A673 (cell line): Measurements from ENCODE around the gene KRT15. TPM values are rescaled to one million over a fixed set of nuclear protein-coding genes. Genes with fewer than 3 reads are reported as not detected.

Source experiments
- BruUV-seq: library from RNA; stranded (reverse); fragments of 400-500 nt; replicated peaks from 2 replicates; lab custom pipeline; 2021; lab: Mats Ljungman, UMichigan
- CTCF ChIA-PET: fragments of 300-600 bp; sonication (Branson Sonifier 250); formaldehyde crosslinking; loops from one replicate; lab custom pipeline; 2022; ENCODE audit warnings: antibody characterized with exemption; lab: Charles Lee
- POLR2A ChIA-PET: fragments of 300-600 bp; sonication (Branson Sonifier 250); formaldehyde crosslinking; loops from one replicate; lab custom pipeline; 2022; ENCODE audit warnings: antibody characterized with exemption; ENCODE audit not compliant: low non-redundant PET; lab: Charles Lee
- DNase-seq: peaks from one replicate; pipeline ENCODE4 v3.0.0-alpha.2; 2015; ENCODE audit warnings: low spot score
- H3K27ac ChIP-seq: fragments of 200-600 bp; sonication (generic); 2 replicates; pipeline ENCODE4 v1.5.1; 2016; ENCODE audit warnings: mixed run types, low read depth, mild to moderate bottlenecking, mixed read lengths, antibody characterized with exemption, low read length; ENCODE audit not compliant: poor library complexity, severe bottlenecking
- H3K27me3 ChIP-seq: fragments of 200-600 bp; sonication (generic); replicated peaks from 2 replicates; pipeline ENCODE4 v1.6.1; 2017; ENCODE audit warnings: mixed run types, low read depth, mild to moderate bottlenecking, mixed read lengths, antibody characterized with exemption, low read length; ENCODE audit not compliant: insufficient read depth, poor library complexity
- H3K36me3 ChIP-seq: fragments of 200-600 bp; sonication (generic); 2 replicates; pipeline ENCODE4 v1.6.1; 2016; ENCODE audit warnings: mixed run types, mild to moderate bottlenecking, mixed read lengths, antibody characterized with exemption, low read length; ENCODE audit not compliant: insufficient read depth, poor library complexity, severe bottlenecking
- H3K4me1 ChIP-seq: fragments of 200-600 bp; sonication (generic); 2 replicates; pipeline ENCODE4 v1.6.1; 2017; ENCODE audit warnings: mixed run types, mild to moderate bottlenecking, mixed read lengths, antibody characterized with exemption, low read length; ENCODE audit not compliant: insufficient read depth, poor library complexity, severe bottlenecking
- H3K4me3 ChIP-seq: fragments of 200-600 bp; sonication (generic); 2 replicates; pipeline ENCODE4 v1.5.1; 2016; ENCODE audit warnings: low read depth, mixed run types, mild to moderate bottlenecking, mixed read lengths, low read length; ENCODE audit not compliant: poor library complexity, severe bottlenecking
- H3K9me3 ChIP-seq: fragments of 200-600 bp; sonication (generic); 2 replicates; pipeline ENCODE4 v1.6.1; 2016; ENCODE audit warnings: mixed run types, low read depth, mild to moderate bottlenecking, mixed read lengths, antibody characterized with exemption, low read length; ENCODE audit not compliant: poor library complexity, severe bottlenecking
- CTCF ChIP-seq: fragments of 300-800, 200-600 bp; sonication (generic); conservative IDR thresholded peaks from 2 replicates; pipeline ENCODE4 v1.5.1; 2017; ENCODE audit warnings: low read depth, mild to moderate bottlenecking, antibody characterized with exemption, low read length, moderate library complexity, mixed read lengths
- EZH2 ChIP-seq: fragments of 200-600 bp; sonication (generic); IDR thresholded peaks from 2 replicates; pipeline ENCODE4 v1.6.1; 2017; ENCODE audit warnings: borderline replicate concordance, low read depth, mild to moderate bottlenecking, mixed read lengths, antibody characterized with exemption, low read length; ENCODE audit not compliant: poor library complexity, severe bottlenecking
- intact Hi-C: fragments of 100-400 bp; cut with micrococcal nuclease; formaldehyde crosslinking; loops from one replicate; pipeline ENCODE4 v1.10.0; 2022; ENCODE audit not compliant: unreplicated experiment
- total RNA-seq: library from RNA; stranded (reverse); gene quantifications from 2 replicates; pipeline ENCODE4 v1.2.3, GENCODE V29; 2021

The KRT15 gene
- total RNA-seq, 1 experiment from 2014 or later = not detected

- Histone ChIP-seq H3K9me3 (no peaks in the 10 kb centered on the region), H3K4me1 (no peaks in the 10 kb centered on the region), H3K27me3 (no peaks in the 10 kb centered on the region), H3K27ac (no peak overlapping the region), H3K4me3 (no peak overlapping the region), H3K36me3 (no peaks in the 10 kb centered on the region)
- no TSS peak for BruUV-seq
- CTCF ChIA-PET = interaction anchor here (0.7 kb wide), 1 partner anchor 15 kb away, joined by 3 read pairs; no protein-coding TSS in a partner anchor
- intact Hi-C loops = no loop called here
- POLR2A ChIA-PET = no interaction called here
- peak; percentile 15 for DNase-seq
- no peak for TF ChIP-seq CTCF
- no peak for TF ChIP-seq EZH2
Observed at GRCh38 chr17:41563607-41564170, 45.0 kb upstream of the KRT15 start.

- no TSS peak for BruUV-seq
- ChIA-PET CTCF (no interaction called here), POLR2A (no interaction called here)
- Histone ChIP-seq H3K36me3 (no peaks in the 10 kb centered on the region), H3K27ac (no peak overlapping the region), H3K9me3 (no peaks in the 10 kb centered on the region), H3K27me3 (no peaks in the 10 kb centered on the region), H3K4me1 (no peaks in the 10 kb centered on the region), H3K4me3 (no peak overlapping the region)
- no peak for DNase-seq
- TF ChIP-seq EZH2 = no peak
- intact Hi-C loops = no loop called here
Observed at GRCh38 chr17:41561554-41561953, 42.9 kb upstream of the KRT15 start.

GRCh38 chr17:41559548-41559947, 40.9 kb upstream of the KRT15 start:
- DNase-seq = no peak
- Histone ChIP-seq H3K27ac (no peak overlapping the region), H3K4me3 (no peak overlapping the region), H3K27me3 (no peaks in the 10 kb centered on the region), H3K9me3 (no peaks in the 10 kb centered on the region), H3K36me3 (no peaks in the 10 kb centered on the region), H3K4me1 (no peaks in the 10 kb centered on the region)
- ChIA-PET POLR2A (no interaction called here), CTCF (no interaction called here)
- no peak for TF ChIP-seq EZH2
- no peak for TF ChIP-seq CTCF
- intact Hi-C loops = no loop called here
- no TSS peak for BruUV-seq

- no TSS peak for BruUV-seq
- TF ChIP-seq CTCF (no peak), EZH2 (no peak)
- no peaks in the 10 kb centered on the region for H3K27me3 ChIP-seq
- no peaks in the 10 kb centered on the region for H3K4me1 ChIP-seq
- intact Hi-C loops = no loop called here
- H3K9me3 ChIP-seq = no peaks in the 10 kb centered on the region
- DNase-seq = no peak
- H3K36me3 ChIP-seq = no peaks in the 10 kb centered on the region
- CTCF ChIA-PET = no interaction called here
- H3K4me3 ChIP-seq = no peak overlapping the region
- POLR2A ChIA-PET = no interaction called here
- H3K27ac ChIP-seq = no peak overlapping the region
Observed at GRCh38 chr17:41556931-41557330, 38.2 kb upstream of the KRT15 start.
